ENCODE data around the gene MBNL2. TPM values are rescaled to one million over a fixed set of nuclear protein-coding genes. Genes with fewer than 3 reads are reported as not detected.
A peak's percentile ranks its signal among the peaks of the same experiment; 100 is the strongest.

Gene MBNL2
- polyA plus RNA-seq, 1 experiment: 27.4 TPM

DNA sequence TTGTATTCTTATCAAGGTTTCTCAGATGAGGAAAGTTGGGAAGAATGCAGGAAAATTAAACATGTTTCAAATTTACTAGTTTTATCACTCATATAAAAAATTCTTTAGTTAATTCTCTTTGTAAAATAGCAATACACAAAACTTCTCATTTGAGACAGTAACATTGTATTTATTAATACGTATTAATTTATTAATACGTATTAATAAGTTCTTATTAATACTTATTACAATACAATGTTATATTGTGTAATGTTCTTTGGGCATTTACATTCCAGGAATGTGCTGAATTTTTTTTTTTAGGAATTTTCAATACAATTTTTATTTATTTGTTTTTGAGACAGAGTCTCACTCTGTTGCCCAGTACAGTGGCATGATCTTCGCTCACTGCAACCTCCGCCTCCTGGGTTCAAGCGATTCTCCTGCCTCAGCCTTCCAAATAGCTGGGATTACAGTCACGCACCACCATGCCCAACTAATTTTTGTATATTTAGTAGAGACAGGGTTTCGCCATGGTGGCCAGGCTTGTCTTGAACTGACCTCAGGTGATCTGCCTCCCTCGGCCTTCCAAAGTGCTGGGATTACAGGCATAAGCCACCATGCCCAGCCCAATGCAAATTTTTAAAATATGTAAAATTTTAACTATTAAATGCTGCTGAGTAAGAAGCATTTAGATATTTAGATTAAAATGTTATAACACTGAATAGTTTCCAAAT lies 31.6 kb downstream of the MBNL2 start:
- H3K27me3 ChIP-seq (ENCODE audit: control insufficient read depth, insufficient read depth, low read length): no peaks in the 10 kb centered on the region
- POLR2A ChIA-PET: no interaction called here
- DNase-seq (ENCODE audit: low read depth): no peak
- H3K36me3 ChIP-seq (ENCODE audit: control insufficient read depth, insufficient read depth, low read length): no peaks in the 10 kb centered on the region
- H3K4me3 ChIP-seq (ENCODE audit: low read depth, low read length): no peak overlapping the region
- CTCF ChIA-PET: no interaction called here
- TF ChIP-seq, protein P1, sequence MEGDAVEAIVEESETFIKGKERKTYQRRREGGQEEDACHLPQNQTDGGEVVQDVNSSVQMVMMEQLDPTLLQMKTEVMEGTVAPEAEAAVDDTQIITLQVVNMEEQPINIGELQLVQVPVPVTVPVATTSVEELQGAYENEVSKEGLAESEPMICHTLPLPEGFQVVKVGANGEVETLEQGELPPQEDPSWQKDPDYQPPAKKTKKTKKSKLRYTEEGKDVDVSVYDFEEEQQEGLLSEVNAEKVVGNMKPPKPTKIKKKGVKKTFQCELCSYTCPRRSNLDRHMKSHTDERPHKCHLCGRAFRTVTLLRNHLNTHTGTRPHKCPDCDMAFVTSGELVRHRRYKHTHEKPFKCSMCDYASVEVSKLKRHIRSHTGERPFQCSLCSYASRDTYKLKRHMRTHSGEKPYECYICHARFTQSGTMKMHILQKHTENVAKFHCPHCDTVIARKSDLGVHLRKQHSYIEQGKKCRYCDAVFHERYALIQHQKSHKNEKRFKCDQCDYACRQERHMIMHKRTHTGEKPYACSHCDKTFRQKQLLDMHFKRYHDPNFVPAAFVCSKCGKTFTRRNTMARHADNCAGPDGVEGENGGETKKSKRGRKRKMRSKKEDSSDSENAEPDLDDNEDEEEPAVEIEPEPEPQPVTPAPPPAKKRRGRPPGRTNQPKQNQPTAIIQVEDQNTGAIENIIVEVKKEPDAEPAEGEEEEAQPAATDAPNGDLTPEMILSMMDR (IDR thresholded peaks at IDR 0.05; ENCODE audit: insufficient read depth, low read depth, low read length): no peak

- TF ChIP-seq, protein P1 (IDR thresholded peaks at IDR 0.05; ENCODE audit: insufficient read depth, low read depth, low read length): no peak
- H3K27me3 ChIP-seq (ENCODE audit: control insufficient read depth, insufficient read depth, low read length): no peaks in the 10 kb centered on the region
- no peak for DNase-seq (ENCODE audit: low read depth)
- H3K4me3 ChIP-seq (ENCODE audit: low read depth, low read length): no peak overlapping the region
- POLR2A ChIA-PET: no interaction called here
- CTCF ChIA-PET: no interaction called here
- H3K36me3 ChIP-seq (ENCODE audit: control insufficient read depth, insufficient read depth, low read length): no peaks in the 10 kb centered on the region
Observed at GRCh38 chr13:97254816-97255215, 32.7 kb downstream of the MBNL2 start.

GRCh38 chr13:97255515-97256021 lies 33.4 kb downstream of the MBNL2 start:
- CTCF ChIA-PET: no interaction called here
- Histone ChIP-seq H3K36me3 (ENCODE audit: control insufficient read depth, insufficient read depth, low read length) (no peaks in the 10 kb centered on the region), H3K27me3 (ENCODE audit: control insufficient read depth, insufficient read depth, low read length) (no peaks in the 10 kb centered on the region), H3K4me3 (ENCODE audit: low read depth, low read length) (no peak overlapping the region)
- DNase-seq (ENCODE audit: low read depth): no peak
- POLR2A ChIA-PET: no interaction called here
- TF ChIP-seq, protein P1 (IDR thresholded peaks at IDR 0.05; ENCODE audit: insufficient read depth, low read depth, low read length): no peak

GRCh38 chr13:97256343-97256783 lies 34.2 kb downstream of the MBNL2 start:
- ChIA-PET CTCF (no interaction called here), POLR2A (no interaction called here)
- Histone ChIP-seq H3K4me3 (ENCODE audit: low read depth, low read length) (no peak overlapping the region), H3K36me3 (ENCODE audit: control insufficient read depth, insufficient read depth, low read length) (no peaks in the 10 kb centered on the region), H3K27me3 (ENCODE audit: control insufficient read depth, insufficient read depth, low read length) (no peaks in the 10 kb centered on the region)
- TF ChIP-seq, protein P1 (IDR thresholded peaks at IDR 0.05; ENCODE audit: insufficient read depth, low read depth, low read length): no peak
- peak; percentile 84 for DNase-seq (ENCODE audit: low read depth)

DNA sequence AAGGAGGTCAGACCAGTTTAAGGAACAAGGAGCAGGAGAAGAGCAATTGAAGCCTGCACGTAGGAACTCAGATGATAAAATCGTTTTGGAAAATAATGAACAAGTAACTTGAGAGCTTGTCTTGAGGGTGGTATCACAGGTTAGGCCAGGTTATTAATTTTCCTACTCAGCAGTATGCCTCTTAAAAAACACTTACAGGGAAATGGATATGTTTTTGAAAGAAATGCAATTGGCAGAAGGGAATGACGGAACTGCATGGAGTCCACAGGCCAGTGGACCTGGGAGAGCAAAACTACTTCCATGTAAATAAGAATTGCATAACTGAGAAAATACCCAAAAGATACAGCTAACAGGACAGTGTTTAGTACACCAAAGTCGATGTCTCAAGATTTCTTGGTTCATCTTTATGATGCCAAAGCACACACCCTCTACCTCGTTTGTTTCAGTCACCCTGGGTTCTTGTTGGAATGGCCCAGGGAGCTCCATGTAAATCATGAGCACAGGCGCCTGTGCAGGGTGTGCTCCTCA lies 35.2 kb downstream of the MBNL2 start:
- TF ChIP-seq, protein P1 (IDR thresholded peaks at IDR 0.05; ENCODE audit: insufficient read depth, low read depth, low read length): no peak
- no peak for DNase-seq (ENCODE audit: low read depth)
- Histone ChIP-seq H3K4me3 (ENCODE audit: low read depth, low read length) (no peak overlapping the region), H3K36me3 (ENCODE audit: control insufficient read depth, insufficient read depth, low read length) (peaks cover 4% of the 10 kb centered on the region), H3K27me3 (ENCODE audit: control insufficient read depth, insufficient read depth, low read length) (no peaks in the 10 kb centered on the region)
- POLR2A ChIA-PET: no interaction called here
- CTCF ChIA-PET: interaction anchor here (1.0 kb wide), 1 partner anchor 8 kb away, joined by 3 read pairs; no protein-coding TSS in a partner anchor
